ENCODE results near the gene AGA.

The AGA gene

DNA sequence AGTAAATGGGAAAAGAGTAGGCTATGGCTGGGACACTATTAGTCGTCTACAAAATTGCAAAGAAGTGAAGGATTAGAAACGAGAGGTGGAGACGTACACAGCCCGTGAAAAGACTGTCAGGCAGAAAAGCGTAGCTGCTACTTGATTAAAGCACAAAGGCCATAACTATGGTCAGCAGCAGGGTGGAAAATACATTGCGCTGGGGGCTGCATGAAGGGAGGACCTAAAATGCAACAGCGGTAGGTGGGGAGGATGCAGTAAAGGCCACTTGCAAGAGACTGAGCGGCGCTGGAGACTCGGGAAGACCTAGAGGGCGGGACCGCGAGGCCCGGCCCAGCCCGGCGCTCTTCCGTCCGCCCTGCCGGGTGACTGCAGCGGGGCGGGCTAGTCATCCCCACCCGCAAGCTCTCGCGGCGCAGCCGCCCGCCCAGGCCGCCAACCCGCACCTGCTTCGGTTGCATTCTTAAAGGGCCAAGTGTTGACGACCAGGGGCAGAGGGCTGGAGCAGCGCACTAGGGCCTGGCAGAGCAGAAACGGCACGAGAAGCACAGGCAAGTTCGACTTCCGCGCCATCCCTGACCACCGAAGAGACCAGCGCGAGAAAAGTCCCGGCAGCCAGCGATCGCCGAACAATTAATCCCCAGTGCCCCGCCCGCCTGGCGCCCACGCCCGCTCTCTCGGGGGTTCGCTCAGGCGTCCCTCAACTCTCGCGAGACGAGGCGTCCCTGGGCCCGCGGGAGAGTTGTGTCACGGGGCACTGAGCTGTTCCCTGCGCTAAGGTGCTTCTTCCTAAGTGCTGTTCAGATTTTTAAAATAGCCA is at the start of gene AGA:
Gene AGA (minus strand): TSS at position 635 of the 820 bp plus-strand sequence. CDS start 62 bp downstream, at position 573.
- DNase-seq (ENCODE audit: low read depth), result peak; percentile 65

DNA sequence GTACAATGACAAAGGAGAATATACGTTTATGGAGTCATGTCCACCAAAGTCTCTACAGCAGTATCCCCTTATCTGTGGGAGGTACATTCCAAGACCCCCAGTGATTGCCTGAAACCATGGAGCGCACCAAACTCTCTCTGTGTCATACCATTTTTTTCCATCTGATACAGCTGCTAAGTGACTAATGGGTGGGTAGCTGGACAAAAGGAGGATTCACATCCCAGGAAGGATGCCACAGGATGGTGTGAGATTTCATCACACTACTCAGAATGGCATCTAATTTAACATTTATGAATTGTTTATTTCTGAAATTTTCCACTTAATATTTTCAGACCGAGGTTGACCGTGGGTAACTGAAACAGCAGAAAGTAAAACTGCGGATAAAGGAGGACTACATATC is 49.8 kb upstream of the AGA start:
- no peak for DNase-seq (ENCODE audit: low read depth)

DNA sequence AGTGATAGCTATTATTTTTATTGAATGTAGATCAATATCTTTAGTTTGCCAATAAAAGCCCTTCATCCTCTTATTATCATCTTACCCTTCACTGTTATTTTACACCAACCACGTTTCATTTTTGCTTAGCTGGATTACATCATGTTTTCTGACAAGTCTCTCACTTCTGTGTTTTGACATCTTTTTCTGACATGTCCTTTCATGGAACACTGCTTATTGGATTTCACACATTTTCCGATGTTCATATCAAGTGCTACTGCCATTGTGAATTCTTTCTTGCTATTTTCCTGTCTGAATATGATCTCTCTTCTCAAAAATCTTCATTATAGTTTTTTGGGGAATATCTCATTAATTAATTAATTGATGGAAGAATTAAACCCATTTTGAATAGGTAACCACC is 48.5 kb upstream of the AGA start:
- no peak for DNase-seq (ENCODE audit: low read depth)

DNA sequence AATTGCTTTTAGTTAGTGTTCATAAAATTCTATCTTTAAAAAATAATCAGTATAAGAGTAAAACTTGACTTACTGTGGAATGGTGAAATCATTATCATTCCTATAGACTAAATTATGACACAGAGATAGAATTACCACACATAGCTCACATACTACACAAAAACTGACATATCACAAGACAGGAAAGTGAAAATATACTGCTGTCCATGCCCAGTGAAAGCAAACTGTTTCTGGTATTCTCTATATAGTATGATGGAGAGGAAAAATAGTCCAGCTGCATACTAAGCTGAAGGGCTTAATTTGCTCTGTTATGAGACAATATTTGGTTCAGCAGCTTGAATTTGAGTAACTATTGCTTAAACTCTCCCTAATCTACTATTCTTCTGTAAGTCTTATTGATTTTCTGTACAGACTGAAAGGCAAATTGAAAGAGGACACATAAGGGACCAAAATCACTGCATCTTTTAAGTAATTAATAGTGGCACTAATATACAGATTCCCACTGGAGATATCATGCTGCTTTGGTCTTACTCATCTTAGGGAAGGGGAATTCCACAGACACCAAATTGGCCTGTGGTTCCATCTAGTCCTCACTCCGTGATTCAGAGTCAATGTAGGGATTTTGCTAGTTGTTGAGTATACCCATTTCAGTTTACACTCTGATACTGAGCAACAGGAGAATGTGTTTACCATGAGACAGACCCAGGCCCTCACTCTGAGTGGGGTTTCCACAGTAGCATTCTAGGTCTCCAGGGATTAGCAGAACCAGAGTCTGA is 47.4 kb upstream of the AGA start:
- no peak for DNase-seq (ENCODE audit: low read depth)

DNA sequence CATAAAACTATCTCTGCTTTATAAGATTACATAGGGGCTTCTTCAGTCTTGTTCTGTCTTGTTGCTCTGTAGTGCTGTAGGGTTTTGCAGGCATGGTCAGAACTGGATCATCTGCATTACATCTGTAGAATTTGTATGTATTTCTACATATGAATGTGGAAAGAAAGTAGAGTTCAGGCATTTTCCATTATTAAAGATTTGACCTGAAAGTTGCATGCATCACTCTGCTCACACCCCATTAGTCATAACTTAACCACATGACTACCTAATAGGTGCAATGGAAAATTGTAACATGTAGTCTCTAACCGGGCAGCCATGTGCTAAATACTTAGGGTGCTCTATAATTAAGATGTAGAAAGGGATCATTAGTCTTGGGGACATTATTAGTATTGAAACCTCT is 45.7 kb upstream of the AGA start:
- DNase-seq (ENCODE audit: low read depth), result no peak

- DNase-seq (ENCODE audit: low read depth), result no peak
These were observed 43.3 kb upstream of the AGA start for GRCh38 chr4:177485528-177485927.

GRCh38 chr4:177484613-177485021 is 42.4 kb upstream of the AGA start:
- DNase-seq (ENCODE audit: low read depth), result no peak

GRCh38 chr4:177483760-177484159 is 41.5 kb upstream of the AGA start:
- DNase-seq (ENCODE audit: low read depth), result no peak

DNA sequence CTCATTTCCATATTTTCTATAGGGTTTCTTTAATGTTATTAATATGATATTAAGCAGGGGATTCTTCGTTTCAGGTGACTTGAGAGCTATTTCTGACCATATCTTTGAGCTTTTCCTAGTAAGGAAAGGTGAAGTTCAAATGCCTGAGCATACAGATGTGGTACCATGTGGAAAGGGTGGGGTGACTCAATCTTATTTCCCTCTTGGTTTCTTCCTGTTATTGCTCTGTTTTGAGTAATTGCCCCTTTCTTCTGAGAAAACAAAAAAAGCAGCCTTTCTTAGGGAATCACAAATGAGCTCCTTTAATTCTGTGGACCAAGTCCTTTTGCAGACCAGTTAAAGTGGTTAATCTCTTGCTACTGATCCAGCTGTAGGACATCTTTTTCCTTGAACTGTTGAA is 41.0 kb upstream of the AGA start:
- DNase-seq (ENCODE audit: low read depth), result no peak

- no peak for DNase-seq (ENCODE audit: low read depth)
These were observed 40.1 kb upstream of the AGA start for GRCh38 chr4:177482367-177482766.

- no peak for DNase-seq (ENCODE audit: low read depth)
These were observed 38.6 kb upstream of the AGA start for GRCh38 chr4:177480795-177481194.

- no peak for DNase-seq (ENCODE audit: low read depth)
These were observed 36.8 kb upstream of the AGA start for GRCh38 chr4:177479063-177479462.

GRCh38 chr4:177478496-177478895 is 36.3 kb upstream of the AGA start:
- DNase-seq (ENCODE audit: low read depth), result no peak

GRCh38 chr4:177473991-177474390 is 31.8 kb upstream of the AGA start:
- no peak for DNase-seq (ENCODE audit: low read depth)

DNA sequence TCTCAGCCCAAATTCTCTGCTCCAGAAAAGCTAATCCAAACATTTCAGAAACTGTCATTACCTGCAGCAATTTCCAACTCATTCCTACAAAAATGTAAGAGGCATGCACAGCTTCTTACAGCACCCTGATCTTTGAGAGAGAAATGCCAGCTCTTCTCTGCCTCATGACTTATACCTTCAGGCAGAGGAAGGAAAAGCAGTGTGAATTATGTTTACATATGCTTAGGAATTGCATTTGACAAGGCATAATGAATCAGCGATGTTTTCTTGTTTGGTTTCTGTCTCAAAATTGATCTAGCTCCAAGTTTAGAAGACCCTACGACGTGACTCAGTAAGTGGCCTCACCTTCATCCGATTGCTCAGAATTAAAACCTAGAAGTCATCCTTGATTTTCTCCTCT is 21.8 kb upstream of the AGA start:
- no peak for DNase-seq (ENCODE audit: low read depth)

GRCh38 chr4:177461606-177462005 is 19.4 kb upstream of the AGA start:
- DNase-seq (ENCODE audit: low read depth), result no peak

DNA sequence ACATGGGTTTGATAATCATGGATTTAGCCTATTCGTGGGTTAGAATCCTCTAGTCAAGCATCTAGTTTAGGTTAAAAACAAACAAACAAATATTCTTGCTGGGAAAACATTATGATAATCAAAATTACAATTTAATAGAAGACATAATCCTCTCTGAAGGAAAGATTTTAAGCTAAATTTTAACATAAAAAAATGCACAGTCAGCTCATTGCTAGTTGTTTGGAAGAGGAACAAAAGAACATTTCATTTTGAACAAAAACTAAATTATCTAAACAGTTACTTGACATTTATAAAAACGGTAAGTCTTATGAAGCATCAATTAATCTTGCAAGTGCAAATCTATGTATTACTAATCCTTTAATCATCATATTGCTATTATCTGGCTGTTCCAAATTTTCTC is 18.2 kb upstream of the AGA start:
- DNase-seq (ENCODE audit: low read depth), result no peak

DNA sequence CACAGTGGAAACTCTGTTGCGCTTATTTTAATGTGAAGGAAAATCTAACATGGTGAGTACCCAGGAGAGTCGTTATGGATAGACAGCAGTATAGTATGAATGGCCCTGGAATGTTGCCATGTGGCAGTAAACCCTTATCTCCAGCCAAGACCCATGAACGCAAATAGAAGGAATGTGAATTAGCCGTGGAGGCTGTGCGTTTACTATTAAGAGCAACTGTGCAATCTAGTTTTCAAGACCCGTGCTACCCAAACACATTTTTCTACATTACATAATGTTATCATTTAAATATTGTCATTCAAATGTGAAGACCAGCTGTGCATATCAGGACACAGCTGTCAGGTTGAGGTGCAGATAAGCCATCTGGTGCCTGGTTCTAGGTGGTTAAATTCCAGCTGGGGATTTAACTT is 13.3 kb upstream of the AGA start:
- no peak for DNase-seq (ENCODE audit: low read depth)

DNA sequence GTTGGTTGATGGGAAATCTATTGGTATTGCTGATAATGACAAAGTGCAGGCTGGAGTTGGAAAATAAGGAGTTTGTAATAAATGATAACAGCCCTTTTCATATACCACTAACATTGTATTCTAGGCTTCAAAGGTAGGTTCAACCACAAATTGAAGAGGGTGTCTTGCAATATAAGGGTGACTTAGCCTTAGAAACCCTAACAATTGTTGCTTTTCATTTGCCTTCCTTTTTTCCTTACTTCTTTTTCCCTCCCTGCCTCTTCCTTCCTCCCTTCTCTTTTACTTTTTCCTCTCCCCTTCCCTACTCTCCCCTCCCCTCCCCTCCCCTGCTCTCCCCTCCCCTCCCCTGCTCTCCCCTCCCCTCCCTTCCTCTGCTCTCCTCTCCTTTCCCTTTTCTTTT is 10.9 kb upstream of the AGA start:
- DNase-seq (ENCODE audit: low read depth), result no peak

- DNase-seq (ENCODE audit: low read depth), result no peak
These were observed 8.9 kb upstream of the AGA start for GRCh38 chr4:177451108-177451500.

GRCh38 chr4:177450426-177451107 is 8.3 kb upstream of the AGA start:
- DNase-seq (ENCODE audit: low read depth), result no peak

DNA sequence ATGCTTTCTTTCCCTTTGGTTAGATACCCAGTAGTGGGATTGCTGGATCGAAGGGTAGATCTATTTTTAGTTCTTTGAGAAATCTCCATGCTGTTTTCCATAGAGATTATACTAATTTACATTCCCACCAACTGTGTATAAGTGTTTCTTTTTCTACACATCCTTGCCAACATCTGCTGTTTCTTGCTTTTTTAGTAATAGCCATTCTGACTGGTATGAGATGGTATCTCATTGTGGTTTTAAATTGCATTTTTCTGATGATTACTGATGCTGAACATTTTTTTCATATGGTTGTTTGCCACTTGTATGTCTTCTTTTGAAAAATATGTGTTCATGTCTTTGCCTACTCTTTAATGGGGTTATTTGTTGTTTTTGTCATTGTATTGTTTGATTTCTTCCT is 6.6 kb upstream of the AGA start:
- no peak for DNase-seq (ENCODE audit: low read depth)

Data from HS-27A (cell line).